ENCODE data around the gene CEP44.

The CEP44 gene

GRCh38 chr4:174316954-174317353 is 33.2 kb downstream of the CEP44 start:
- peaks cover 13% of the 10 kb centered on the region for H3K36me3 ChIP-seq (ENCODE audit: insufficient read depth, low read length)
- no peaks in the 10 kb centered on the region for H3K27me3 ChIP-seq (ENCODE audit: insufficient read depth, low read length)
- no peaks in the 10 kb centered on the region for H3K4me1 ChIP-seq (ENCODE audit: insufficient read depth, low read length)
- no peak overlapping the region for H3K4me3 ChIP-seq (ENCODE audit: low read length)
- no peak overlapping the region for H2AFZ ChIP-seq (ENCODE audit: low read depth, low read length)
- no peaks in the 10 kb centered on the region for H3K9me3 ChIP-seq (ENCODE audit: low read length)

GRCh38 chr4:174317531-174317930 is 33.8 kb downstream of the CEP44 start:
- Histone ChIP-seq H3K36me3 (ENCODE audit: insufficient read depth, low read length) (peaks cover 9% of the 10 kb centered on the region), H3K9me3 (ENCODE audit: low read length) (no peaks in the 10 kb centered on the region), H2AFZ (ENCODE audit: low read depth, low read length) (no peak overlapping the region), H3K4me1 (ENCODE audit: insufficient read depth, low read length) (no peaks in the 10 kb centered on the region), H3K4me3 (ENCODE audit: low read length) (no peak overlapping the region), H3K27me3 (ENCODE audit: insufficient read depth, low read length) (no peaks in the 10 kb centered on the region)

GRCh38 chr4:174318829-174319764 is 35.4 kb downstream of the CEP44 start:
- peaks cover 9% of the 10 kb centered on the region for H3K36me3 ChIP-seq (ENCODE audit: insufficient read depth, low read length)
- H2AFZ ChIP-seq (ENCODE audit: low read depth, low read length): no peak overlapping the region
- H3K4me1 ChIP-seq (ENCODE audit: insufficient read depth, low read length): no peaks in the 10 kb centered on the region
- no peaks in the 10 kb centered on the region for H3K27me3 ChIP-seq (ENCODE audit: insufficient read depth, low read length)
- H3K4me3 ChIP-seq (ENCODE audit: low read length): no peak overlapping the region
- H3K9me3 ChIP-seq (ENCODE audit: low read length): no peaks in the 10 kb centered on the region

GRCh38 chr4:174320494-174321199 is 36.9 kb downstream of the CEP44 start:
- H2AFZ ChIP-seq (ENCODE audit: low read depth, low read length): no peak overlapping the region
- H3K27me3 ChIP-seq (ENCODE audit: insufficient read depth, low read length): no peaks in the 10 kb centered on the region
- H3K36me3 ChIP-seq (ENCODE audit: insufficient read depth, low read length): peaks cover 9% of the 10 kb centered on the region
- no peaks in the 10 kb centered on the region for H3K9me3 ChIP-seq (ENCODE audit: low read length)
- no peaks in the 10 kb centered on the region for H3K4me1 ChIP-seq (ENCODE audit: insufficient read depth, low read length)
- H3K4me3 ChIP-seq (ENCODE audit: low read length): no peak overlapping the region

- Histone ChIP-seq H2AFZ (ENCODE audit: low read depth, low read length) (no peak overlapping the region), H3K27me3 (ENCODE audit: insufficient read depth, low read length) (no peaks in the 10 kb centered on the region), H3K36me3 (ENCODE audit: insufficient read depth, low read length) (peaks cover 2% of the 10 kb centered on the region), H3K4me1 (ENCODE audit: insufficient read depth, low read length) (no peaks in the 10 kb centered on the region), H3K9me3 (ENCODE audit: low read length) (no peaks in the 10 kb centered on the region), H3K4me3 (ENCODE audit: low read length) (no peak overlapping the region)
These were observed 40.5 kb downstream of the CEP44 start for GRCh38 chr4:174324236-174324635.

- no peaks in the 10 kb centered on the region for H3K4me1 ChIP-seq (ENCODE audit: insufficient read depth, low read length)
- no peak overlapping the region for H2AFZ ChIP-seq (ENCODE audit: low read depth, low read length)
- H3K27me3 ChIP-seq (ENCODE audit: insufficient read depth, low read length): no peaks in the 10 kb centered on the region
- no peak overlapping the region for H3K4me3 ChIP-seq (ENCODE audit: low read length)
- peaks cover 2% of the 10 kb centered on the region for H3K36me3 ChIP-seq (ENCODE audit: insufficient read depth, low read length)
- no peaks in the 10 kb centered on the region for H3K9me3 ChIP-seq (ENCODE audit: low read length)
These were observed 41.0 kb downstream of the CEP44 start for GRCh38 chr4:174324725-174325124.

- H2AFZ ChIP-seq (ENCODE audit: low read depth, low read length): no peak overlapping the region
- H3K9me3 ChIP-seq (ENCODE audit: low read length): no peaks in the 10 kb centered on the region
- H3K4me3 ChIP-seq (ENCODE audit: low read length): no peak overlapping the region
- no peaks in the 10 kb centered on the region for H3K27me3 ChIP-seq (ENCODE audit: insufficient read depth, low read length)
- no peaks in the 10 kb centered on the region for H3K4me1 ChIP-seq (ENCODE audit: insufficient read depth, low read length)
- no peaks in the 10 kb centered on the region for H3K36me3 ChIP-seq (ENCODE audit: insufficient read depth, low read length)
These were observed 49.2 kb downstream of the CEP44 start for GRCh38 chr4:174332741-174333493.

- Histone ChIP-seq H3K27me3 (ENCODE audit: insufficient read depth, low read length) (no peaks in the 10 kb centered on the region), H3K4me1 (ENCODE audit: insufficient read depth, low read length) (no peaks in the 10 kb centered on the region), H2AFZ (ENCODE audit: low read depth, low read length) (no peak overlapping the region), H3K4me3 (ENCODE audit: low read length) (no peak overlapping the region), H3K36me3 (ENCODE audit: insufficient read depth, low read length) (no peaks in the 10 kb centered on the region), H3K9me3 (ENCODE audit: low read length) (no peaks in the 10 kb centered on the region)
These were observed 50.9 kb downstream of the CEP44 start for GRCh38 chr4:174334628-174335027.

GRCh38 chr4:174340714-174341113 is 57.0 kb downstream of the CEP44 start:
- Histone ChIP-seq H3K4me3 (ENCODE audit: low read length) (no peak overlapping the region), H3K9me3 (ENCODE audit: low read length) (no peaks in the 10 kb centered on the region), H3K36me3 (ENCODE audit: insufficient read depth, low read length) (no peaks in the 10 kb centered on the region)

GRCh38 chr4:174349156-174349555 is 65.4 kb downstream of the CEP44 start:
- Histone ChIP-seq H3K9me3 (ENCODE audit: low read length) (no peaks in the 10 kb centered on the region), H3K4me1 (ENCODE audit: insufficient read depth, low read length) (no peaks in the 10 kb centered on the region), H2AFZ (ENCODE audit: low read depth, low read length) (no peak overlapping the region)

More at GRCh38 chr4:174340714-174341113, 57.0 kb downstream of the CEP44 start:
- H3K4me1 ChIP-seq (ENCODE audit: insufficient read depth, low read length): no peaks in the 10 kb centered on the region
- no peak overlapping the region for H2AFZ ChIP-seq (ENCODE audit: low read depth, low read length)
- H3K27me3 ChIP-seq (ENCODE audit: insufficient read depth, low read length): no peaks in the 10 kb centered on the region

GRCh38 chr4:174352061-174352819 is 68.5 kb downstream of the CEP44 start:
- Histone ChIP-seq H3K4me3 (ENCODE audit: low read length) (no peak overlapping the region), H2AFZ (ENCODE audit: low read depth, low read length) (no peak overlapping the region), H3K9me3 (ENCODE audit: low read length) (no peaks in the 10 kb centered on the region), H3K4me1 (ENCODE audit: insufficient read depth, low read length) (no peaks in the 10 kb centered on the region), H3K27me3 (ENCODE audit: insufficient read depth, low read length) (no peaks in the 10 kb centered on the region), H3K36me3 (ENCODE audit: insufficient read depth, low read length) (no peaks in the 10 kb centered on the region)

More at GRCh38 chr4:174349156-174349555, 65.4 kb downstream of the CEP44 start:
- Histone ChIP-seq H3K4me3 (ENCODE audit: low read length) (no peak overlapping the region), H3K27me3 (ENCODE audit: insufficient read depth, low read length) (no peaks in the 10 kb centered on the region), H3K36me3 (ENCODE audit: insufficient read depth, low read length) (no peaks in the 10 kb centered on the region)

- Histone ChIP-seq H2AFZ (ENCODE audit: low read depth, low read length) (no peak overlapping the region), H3K9me3 (ENCODE audit: low read length) (no peaks in the 10 kb centered on the region), H3K4me3 (ENCODE audit: low read length) (no peak overlapping the region), H3K4me1 (ENCODE audit: insufficient read depth, low read length) (no peaks in the 10 kb centered on the region), H3K36me3 (ENCODE audit: insufficient read depth, low read length) (no peaks in the 10 kb centered on the region), H3K27me3 (ENCODE audit: insufficient read depth, low read length) (peaks cover 2% of the 10 kb centered on the region)
These were observed 73.6 kb downstream of the CEP44 start for GRCh38 chr4:174357321-174357720.

All from neuron (in vitro differentiated cells).